CD4-positive, alpha-beta T cell treated with Interleukin-6 for 4 hours (primary cell): Measurements from ENCODE around the gene SGO1.

Experiments used
- DNase-seq: peaks from one replicate; pipeline ENCODE4 v3.0.0-alpha.2; 2020; ENCODE audit warnings: mixed read lengths

SGO1 gene

DNA sequence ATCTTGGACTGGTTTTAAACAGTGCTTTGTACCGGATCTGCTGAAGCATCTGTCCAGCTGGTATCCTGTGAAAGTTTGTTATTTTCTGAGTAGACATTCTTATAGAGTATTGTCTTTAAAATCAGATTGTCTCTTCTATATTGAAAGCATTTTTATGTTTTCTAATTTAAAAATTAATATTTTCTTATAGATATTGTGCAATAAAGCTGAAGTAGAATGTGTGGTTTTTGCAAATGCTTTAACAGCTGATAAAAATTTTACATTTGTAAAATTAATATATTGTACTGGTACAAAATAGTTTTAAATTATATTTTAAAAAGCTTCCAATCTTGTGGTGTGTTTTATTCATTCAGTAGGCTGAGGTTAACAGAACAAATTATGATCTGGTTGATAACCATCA is 31.9 kb downstream of the SGO1 start:
- no peak for DNase-seq

DNA sequence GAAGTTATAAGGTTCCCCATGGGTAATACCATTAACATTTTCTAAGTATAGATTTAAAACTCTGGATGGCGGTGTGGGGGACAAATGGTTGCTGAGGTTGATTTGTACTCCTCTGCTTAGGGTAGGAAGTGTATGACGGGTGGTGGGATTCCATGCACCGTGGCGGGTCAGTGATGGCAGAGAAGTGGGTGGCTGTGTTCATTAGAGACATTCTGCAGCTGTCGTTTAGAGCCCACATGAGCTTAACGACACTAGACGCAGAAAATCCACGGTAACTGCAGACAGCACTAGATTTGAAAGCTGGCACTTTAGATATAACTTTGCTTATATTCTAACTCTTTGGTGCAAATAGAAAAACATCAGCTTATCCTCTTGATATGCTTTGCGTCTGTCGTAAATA is 37.5 kb downstream of the SGO1 start:
- DNase-seq = no peak

GRCh38 chr3:20147361-20147760 is 38.6 kb downstream of the SGO1 start:
- no peak for DNase-seq

DNA sequence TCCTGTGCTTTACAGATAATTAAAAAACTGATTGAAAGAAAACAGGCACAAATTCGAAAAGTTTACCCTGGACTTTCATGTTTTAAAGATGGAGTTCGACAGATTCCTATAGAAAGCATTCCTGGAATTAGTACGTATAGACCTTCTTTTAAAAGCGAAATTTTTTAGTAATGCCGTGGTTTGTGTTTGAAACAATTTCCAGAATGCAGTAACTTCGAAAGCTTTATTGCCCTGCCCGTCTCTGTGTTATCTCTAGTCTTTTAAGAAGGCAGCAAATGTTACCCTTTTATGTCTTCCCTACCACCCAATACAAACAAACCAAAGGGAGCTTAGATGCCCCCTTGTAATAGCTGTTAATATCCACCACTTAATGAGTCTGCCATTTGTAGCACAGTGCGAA is 39.7 kb downstream of the SGO1 start:
- no peak for DNase-seq

- no peak for DNase-seq
These were observed 40.1 kb downstream of the SGO1 start for GRCh38 chr3:20145874-20146273.

GRCh38 chr3:20143519-20143918 is 42.5 kb downstream of the SGO1 start:
- DNase-seq = no peak

DNA sequence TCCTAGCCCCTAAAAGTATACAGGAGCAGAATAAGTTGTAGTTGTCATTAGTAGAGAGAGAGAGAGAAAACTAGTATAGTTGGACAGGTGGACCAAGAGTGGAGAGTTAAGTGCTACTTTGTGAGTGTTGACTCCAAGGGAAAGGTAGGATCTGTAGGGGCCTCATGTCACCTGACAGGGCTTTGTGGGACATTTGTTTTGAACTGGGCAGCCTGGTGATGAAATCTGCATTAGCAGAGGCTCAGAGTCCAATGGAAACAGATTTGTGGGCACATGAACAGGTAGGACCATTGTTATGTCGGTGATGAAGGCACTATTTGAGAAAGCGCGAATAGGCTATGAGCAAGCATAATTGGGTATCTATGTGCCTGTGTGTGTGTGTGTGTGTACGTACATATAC is 43.5 kb downstream of the SGO1 start:
- DNase-seq = no peak

DNA sequence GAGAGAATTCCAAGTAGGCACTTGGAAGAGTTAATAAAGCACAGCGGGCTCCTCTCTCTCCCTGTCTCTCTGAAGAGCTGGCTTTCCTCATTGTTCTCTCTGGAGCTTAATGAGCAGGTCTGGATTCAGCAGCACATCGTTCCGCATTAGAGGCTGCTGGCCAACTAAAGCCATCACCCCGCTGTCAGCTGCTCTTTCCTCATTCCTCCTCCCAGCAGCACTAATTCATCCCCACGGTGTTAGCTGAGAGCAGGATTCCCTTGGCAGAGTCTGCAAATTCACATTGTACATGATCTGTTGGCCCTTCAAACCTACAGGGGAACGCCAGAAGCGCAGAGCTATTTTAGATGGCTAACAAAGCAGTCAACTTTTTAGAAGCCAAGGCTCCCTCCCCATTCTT is 44.2 kb downstream of the SGO1 start:
- DNase-seq = no peak

- no peak for DNase-seq
These were observed 44.7 kb downstream of the SGO1 start for GRCh38 chr3:20141316-20141715.

DNA sequence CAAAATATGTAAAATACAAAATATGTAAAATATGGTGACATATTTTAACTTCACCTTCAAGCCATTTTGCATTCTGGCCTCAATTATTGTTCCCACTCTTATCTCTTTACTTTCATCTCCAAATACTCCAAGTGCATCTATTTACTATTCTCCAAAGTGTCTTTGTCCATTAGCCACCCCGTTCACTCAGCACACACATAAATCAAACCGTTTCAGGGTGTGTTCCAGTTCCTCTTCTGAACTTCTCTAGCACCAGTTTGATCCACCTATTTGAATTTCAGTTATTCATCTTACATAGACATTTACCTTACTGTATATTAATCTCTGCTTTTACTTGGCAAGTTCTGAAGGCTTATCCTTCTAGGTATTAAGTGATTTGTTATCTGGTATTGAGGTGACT is 45.1 kb downstream of the SGO1 start:
- no peak for DNase-seq

GRCh38 chr3:20137647-20138046 is 48.4 kb downstream of the SGO1 start:
- DNase-seq = no peak

DNA sequence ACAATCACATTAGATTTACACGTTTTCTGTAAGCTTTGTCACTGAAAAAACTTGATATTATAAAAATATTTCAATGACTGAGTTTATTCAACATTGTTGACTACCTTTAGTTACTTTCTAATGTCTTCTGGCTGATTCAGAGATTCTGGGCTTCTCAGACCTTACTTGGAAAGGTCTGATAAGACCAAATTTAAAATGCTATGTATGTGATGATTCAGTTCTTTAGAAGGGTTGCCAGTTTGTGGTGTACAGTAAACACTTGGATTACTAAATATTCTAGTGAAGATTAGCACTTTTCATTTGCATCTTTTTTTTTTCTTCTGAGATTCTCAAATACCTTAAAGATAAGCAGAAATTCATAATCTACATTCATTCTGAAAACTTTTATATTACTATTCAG is 49.8 kb downstream of the SGO1 start:
- no peak for DNase-seq

GRCh38 chr3:20130106-20130505 is 55.9 kb downstream of the SGO1 start:
- DNase-seq = no peak

- no peak for DNase-seq
These were observed 57.6 kb downstream of the SGO1 start for GRCh38 chr3:20128358-20128757.

- DNase-seq = no peak
These were observed 60.1 kb downstream of the SGO1 start for GRCh38 chr3:20125897-20126296.

GRCh38 chr3:20125289-20125688 is 60.7 kb downstream of the SGO1 start:
- no peak for DNase-seq

DNA sequence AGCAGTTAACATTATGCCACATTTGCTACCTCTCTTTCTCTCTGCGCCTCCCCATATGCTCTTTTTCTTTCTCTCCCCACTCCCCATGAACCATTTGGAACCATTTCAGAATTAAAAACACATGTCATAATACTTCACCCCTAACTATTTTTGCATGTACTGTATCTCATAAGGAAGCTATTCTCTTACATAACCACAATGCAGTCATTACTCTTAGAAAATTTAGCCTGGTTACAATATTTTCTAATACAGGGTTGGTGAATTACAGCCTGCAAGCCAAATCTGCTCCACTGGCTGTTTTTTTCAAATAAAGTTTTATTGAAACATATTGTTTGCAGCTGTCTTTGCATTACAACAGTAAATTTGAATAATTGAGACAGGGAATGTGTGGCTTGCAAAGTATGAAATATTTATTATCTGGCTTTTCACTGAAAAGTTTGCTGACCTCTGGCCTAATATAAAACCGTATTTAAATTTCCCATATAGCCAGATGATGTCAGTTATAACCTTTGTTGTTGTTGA is 62.8 kb downstream of the SGO1 start:
- DNase-seq = no peak

GRCh38 chr3:20121088-20121487 is 64.9 kb downstream of the SGO1 start:
- no peak for DNase-seq
